ENCODE measurements around the gene PCDH15. TPM values are rescaled to one million over a fixed set of nuclear protein-coding genes. Genes with fewer than 3 reads are reported as not detected.

Gene PCDH15
- total and polyA plus RNA-seq, 2 experiments from 2014 or later = 1.1 to 1.7 TPM

DNA sequence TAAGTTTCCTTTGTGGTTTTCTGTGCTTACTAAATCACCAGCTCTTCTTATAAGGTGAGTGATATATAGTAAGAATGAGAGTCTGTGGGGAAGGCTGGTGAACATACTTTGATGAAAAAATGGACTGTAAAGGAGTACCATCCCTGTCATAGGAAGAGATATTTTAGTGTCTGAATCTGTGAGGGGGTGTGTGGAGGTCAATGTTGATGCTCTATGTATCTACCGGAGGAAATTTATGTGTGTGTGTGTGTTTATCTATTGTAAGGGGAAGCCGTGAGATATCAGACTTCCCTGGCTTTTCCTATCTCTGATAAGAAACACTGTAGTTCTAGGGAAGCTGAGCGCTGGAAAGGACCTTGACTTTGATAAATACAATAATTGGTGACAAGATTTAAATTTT, 179.0 kb downstream of the PCDH15 start:
- no peak overlapping the region for H3K4me3 ChIP-seq
- H3K27me3 ChIP-seq = no peaks in the 10 kb centered on the region
- H3K4me2 ChIP-seq = no peak overlapping the region
- no peaks in the 10 kb centered on the region for H3K9me3 ChIP-seq (ENCODE audit: low read depth)
- no peaks in the 10 kb centered on the region for H3K79me2 ChIP-seq
- 45% methylated on average over 3 of the region's 3 CpGs for WGBS (ENCODE audit: low lambda C conversion rate, missing lambda C conversion rate)
- H3K27ac ChIP-seq = no peak overlapping the region
- no peak for DNase-seq (ENCODE audit: low spot score)
- H3K9me2 ChIP-seq (replicated peaks; ENCODE audit: insufficient read depth) = no peaks in the 10 kb centered on the region
- TF ChIP-seq CTCF (IDR thresholded peaks at IDR 0.05; ENCODE audit: poor library complexity) (no peak), EZH2phosphoT487 (IDR thresholded peaks at IDR 0.05; ENCODE audit: low read depth, severe bottlenecking, unreplicated experiment) (no peak), EZH2 (IDR thresholded peaks at IDR 0.05; ENCODE audit: borderline replicate concordance) (no peak)
- no peaks in the 10 kb centered on the region for H3K4me1 ChIP-seq (ENCODE audit: insufficient read depth)
- H3K36me3 ChIP-seq (replicated peaks; ENCODE audit: insufficient read depth, low read depth) = no peaks in the 10 kb centered on the region
- H2AFZ ChIP-seq = no peak overlapping the region
- H4K20me1 ChIP-seq (ENCODE audit: insufficient read depth, poor library complexity, severe bottlenecking) = no peaks in the 10 kb centered on the region

GRCh38 chr10:54620352-54620751, 180.7 kb downstream of the PCDH15 start:
- Histone ChIP-seq H3K79me2 (no peaks in the 10 kb centered on the region), H2AFZ (no peak overlapping the region), H3K9me3 (ENCODE audit: low read depth) (no peaks in the 10 kb centered on the region), H3K27me3 (no peaks in the 10 kb centered on the region), H4K20me1 (ENCODE audit: insufficient read depth, poor library complexity, severe bottlenecking) (no peaks in the 10 kb centered on the region), H3K36me3 (replicated peaks; ENCODE audit: insufficient read depth, low read depth) (no peaks in the 10 kb centered on the region), H3K4me2 (no peak overlapping the region), H3K4me3 (no peak overlapping the region), H3K27ac (no peak overlapping the region), H3K9me2 (replicated peaks; ENCODE audit: insufficient read depth) (no peaks in the 10 kb centered on the region), H3K4me1 (ENCODE audit: insufficient read depth) (no peaks in the 10 kb centered on the region)
- no peak for DNase-seq (ENCODE audit: low spot score)
- TF ChIP-seq CTCF (IDR thresholded peaks at IDR 0.05; ENCODE audit: poor library complexity) (no peak), EZH2phosphoT487 (IDR thresholded peaks at IDR 0.05; ENCODE audit: low read depth, severe bottlenecking, unreplicated experiment) (no peak), EZH2 (IDR thresholded peaks at IDR 0.05; ENCODE audit: borderline replicate concordance) (no peak)
- WGBS (ENCODE audit: low lambda C conversion rate, missing lambda C conversion rate) = 92% methylated on average over 2 of the region's 2 CpGs

- Histone ChIP-seq H3K9me3 (ENCODE audit: low read depth) (no peaks in the 10 kb centered on the region), H3K4me2 (no peak overlapping the region), H3K4me1 (ENCODE audit: insufficient read depth) (no peaks in the 10 kb centered on the region), H3K4me3 (no peak overlapping the region), H3K79me2 (no peaks in the 10 kb centered on the region), H3K27ac (no peak overlapping the region), H3K27me3 (no peaks in the 10 kb centered on the region), H3K9me2 (replicated peaks; ENCODE audit: insufficient read depth) (no peaks in the 10 kb centered on the region), H4K20me1 (ENCODE audit: insufficient read depth, poor library complexity, severe bottlenecking) (no peaks in the 10 kb centered on the region), H3K36me3 (replicated peaks; ENCODE audit: insufficient read depth, low read depth) (no peaks in the 10 kb centered on the region), H2AFZ (no peak overlapping the region)
- no peak for TF ChIP-seq CTCF (IDR thresholded peaks at IDR 0.05; ENCODE audit: poor library complexity)
- no peak for TF ChIP-seq EZH2phosphoT487 (IDR thresholded peaks at IDR 0.05; ENCODE audit: low read depth, severe bottlenecking, unreplicated experiment)
- TF ChIP-seq EZH2 (IDR thresholded peaks at IDR 0.05; ENCODE audit: borderline replicate concordance) = no peak
- no peak for DNase-seq (ENCODE audit: low spot score)
- 73% methylated on average over 1 of the region's 1 CpG for WGBS (ENCODE audit: low lambda C conversion rate, missing lambda C conversion rate)
Observed at GRCh38 chr10:54614072-54614471, 187.0 kb downstream of the PCDH15 start.

GRCh38 chr10:54613162-54613561, 187.9 kb downstream of the PCDH15 start:
- Histone ChIP-seq H3K4me1 (ENCODE audit: insufficient read depth) (no peaks in the 10 kb centered on the region), H3K36me3 (replicated peaks; ENCODE audit: insufficient read depth, low read depth) (no peaks in the 10 kb centered on the region), H3K9me3 (ENCODE audit: low read depth) (no peaks in the 10 kb centered on the region), H2AFZ (no peak overlapping the region), H3K9me2 (replicated peaks; ENCODE audit: insufficient read depth) (no peaks in the 10 kb centered on the region), H3K27me3 (no peaks in the 10 kb centered on the region), H3K79me2 (no peaks in the 10 kb centered on the region), H3K4me2 (no peak overlapping the region), H4K20me1 (ENCODE audit: insufficient read depth, poor library complexity, severe bottlenecking) (no peaks in the 10 kb centered on the region), H3K4me3 (no peak overlapping the region), H3K27ac (no peak overlapping the region)
- TF ChIP-seq EZH2 (IDR thresholded peaks at IDR 0.05; ENCODE audit: borderline replicate concordance) (no peak), EZH2phosphoT487 (IDR thresholded peaks at IDR 0.05; ENCODE audit: low read depth, severe bottlenecking, unreplicated experiment) (no peak), CTCF (IDR thresholded peaks at IDR 0.05; ENCODE audit: poor library complexity) (no peak)
- DNase-seq (ENCODE audit: low spot score) = no peak
